B cell (primary cell): ENCODE data around the gene DLG2. TPM values are rescaled to one million over a fixed set of nuclear protein-coding genes. Genes with fewer than 3 reads are reported as not detected.

Source experiments
- ATAC-seq: fragments of 200-7000 bp; cut with Tn5 transposase; one replicate; pipeline ENCODE4 v1.10.0; 2021; ENCODE audit warnings: low read depth, mild to moderate bottlenecking, moderate number of reproducible peaks, moderate library complexity
- CTCF ChIA-PET: fragments of 350-600 bp; sonication (Branson Sonifier 250); formaldehyde crosslinking; loops from one replicate; lab custom pipeline; 2021; ENCODE audit warnings: antibody characterized with exemption, inconsistent platforms; lab: Charles Lee
- POLR2A ChIA-PET: fragments of 350-600 bp; sonication (Branson Sonifier 250); formaldehyde crosslinking; loops from one replicate; lab custom pipeline; 2021; ENCODE audit warnings: antibody characterized with exemption; lab: Charles Lee
- DNase-seq: peaks from one replicate; pipeline ENCODE4 v3.0.0; 2013
- H2AFZ ChIP-seq: 2 replicates; pipeline ENCODE4 v1.6.1; 2012; ENCODE audit warnings: mild to moderate bottlenecking, low read depth, low read length; ENCODE audit not compliant: insufficient read depth, poor library complexity, severe bottlenecking
- H3K27ac ChIP-seq, 2 donors: 1 replicate in 1 of 2; 2 replicates in 1 of 2; pipeline ENCODE4 v1.5.1; 2012 to 2013; ENCODE audit warnings: low read length in 2 of 2, mild to moderate bottlenecking in 2 of 2, moderate library complexity in 1 of 2
- H3K27me3 ChIP-seq, 4 experiments: fragments of 200-600 bp in 1 of 4; sonication (generic) in 1 of 4; replicated peaks in 1 of 4; 1 replicate in 2 of 4; 2 replicates in 2 of 4; pipeline versions ENCODE4 v1.6.1 to v1.7.0; 2013 to 2016; ENCODE audit warnings: low read length in 3 of 4, mild to moderate bottlenecking in 2 of 4, mixed read lengths in 1 of 4, moderate library complexity in 1 of 4; ENCODE audit not compliant: insufficient read depth in 4 of 4, control insufficient read depth in 3 of 4; ENCODE audit errors: control extremely low read depth in 1 of 4
- H3K36me3 ChIP-seq, 2 experiments: replicated peaks in 1 of 2; 1 replicate in 1 of 2; 2 replicates in 1 of 2; pipeline versions ENCODE4 v1.6.1 to v1.7.1; 2013; ENCODE audit warnings: low read length in 1 of 2; ENCODE audit not compliant: insufficient read depth in 2 of 2, control insufficient read depth in 1 of 2; ENCODE audit errors: control extremely low read depth in 1 of 2, extremely low read depth in 1 of 2
- H3K4me1 ChIP-seq, 2 donors: fragments of 200-600 bp in 1 of 2; sonication (generic) in 1 of 2; 1 replicate in 1 of 2; 2 replicates in 1 of 2; pipeline versions ENCODE4 v1.5.1 to v1.6.1; 2013 to 2017; ENCODE audit warnings: low read length in 2 of 2; ENCODE audit not compliant: control insufficient read depth in 2 of 2, insufficient read depth in 2 of 2
- H3K4me2 ChIP-seq: replicated peaks from 2 replicates; pipeline ENCODE3; 2012; ENCODE audit warnings: mild to moderate bottlenecking, low read depth, low read length; ENCODE audit not compliant: poor library complexity, severe bottlenecking
- H3K4me3 ChIP-seq, 5 experiments: fragments of 200-600 bp in 1 of 5; sonication (generic) in 1 of 5; 1 replicate in 3 of 5; 2 replicates in 2 of 5; pipeline versions ENCODE4 v1.5.1 to v1.7.0; 2011 to 2016; ENCODE audit warnings: low read length in 4 of 5, mild to moderate bottlenecking in 4 of 5, low read depth in 2 of 5, control low read depth in 1 of 5, moderate library complexity in 1 of 5; ENCODE audit not compliant: insufficient read depth in 1 of 5; ENCODE audit errors: control extremely low read depth in 1 of 5, extremely low read depth in 1 of 5
- H3K79me2 ChIP-seq: fragments of 200-600 bp; sonication (generic); one replicate; pipeline ENCODE4 v1.6.0; 2016; ENCODE audit warnings: low read length; ENCODE audit not compliant: control insufficient read depth, insufficient read depth
- H3K9ac ChIP-seq: fragments of 200-600 bp; sonication (generic); 2 replicates; pipeline ENCODE4 v1.6.1; 2017; ENCODE audit warnings: mild to moderate bottlenecking, low read length, moderate library complexity
- H3K9me3 ChIP-seq, 3 donors: one replicate each; pipeline versions ENCODE4 v1.6.1 to v1.7.1; 2013; ENCODE audit warnings: low read length in 2 of 3; ENCODE audit not compliant: control insufficient read depth in 2 of 3, insufficient read depth in 1 of 3; ENCODE audit errors: control extremely low read depth in 1 of 3
- H4K20me1 ChIP-seq: 2 replicates; pipeline ENCODE4 v1.6.0; 2012; ENCODE audit warnings: mild to moderate bottlenecking, low read length; ENCODE audit not compliant: insufficient read depth, control insufficient read depth, poor library complexity, severe bottlenecking
- H3K27ac Mint-ChIP-seq: one replicate; pipeline ENCODE4 v1.8.0; 2021; ENCODE audit warnings: mixed read lengths
- H3K27me3 Mint-ChIP-seq: one replicate; pipeline ENCODE4 v1.8.0; 2021; ENCODE audit warnings: mixed read lengths
- H3K4me1 Mint-ChIP-seq: one replicate; pipeline ENCODE4 v1.8.0; 2021; ENCODE audit warnings: mixed read lengths
- H3K4me3 Mint-ChIP-seq: one replicate; pipeline ENCODE4 v1.8.0; 2021; ENCODE audit warnings: mixed read lengths
- H3K9me3 Mint-ChIP-seq: one replicate; pipeline ENCODE4 v1.8.0; 2022; ENCODE audit warnings: mixed read lengths; ENCODE audit not compliant: insufficient read depth
- EZH2 ChIP-seq: IDR thresholded peaks from 2 replicates; pipeline ENCODE4 v1.6.1; 2012; ENCODE audit warnings: borderline replicate concordance, low read depth, mild to moderate bottlenecking, moderate library complexity, low read length; ENCODE audit not compliant: insufficient read depth, poor library complexity, severe bottlenecking
- WGBS: methylation state at CpG from one replicate; pipeline ENCODE4 v1.1.5; 2013; ENCODE audit warnings: missing lambda C conversion rate; ENCODE audit not compliant: insufficient coverage; 5-methylcytosine and 5-hydroxymethylcytosine counted together
- intact Hi-C: fragments of 100-400 bp; cut with micrococcal nuclease; formaldehyde crosslinking; loops from one replicate; pipeline ENCODE4 v1.10.0; 2022
- polyA plus RNA-seq: library from polyadenylated mRNA; depleted of rRNA; stranded (reverse); fragments of >200 nt; gene quantifications from 2 replicates; pipeline ENCODE4 v1.2.3, GENCODE V29; 2012
- total RNA-seq, 2 donors: library from RNA; stranded (reverse); fragments of 120-200 nt in 1 of 2; gene quantifications; 1 replicate in 1 of 2; 2 replicates in 1 of 2; pipeline versions ENCODE4 v1.2.3 to v1.2.4, GENCODE V29; 2013 to 2022
- TF ChIP-seq, protein P1 (sequence below): fragments of 200-600 bp; IDR thresholded peaks from one replicate; pipeline ENCODE4 v1.8.0; 2022; ENCODE audit warnings: antibody characterized with exemption, mild to moderate bottlenecking

Gene DLG2
- total and polyA plus RNA-seq, 2 donors (not counting 1 experiment from before 2014, with no cell fraction given), result 0.54 to 5.4 TPM

DNA sequence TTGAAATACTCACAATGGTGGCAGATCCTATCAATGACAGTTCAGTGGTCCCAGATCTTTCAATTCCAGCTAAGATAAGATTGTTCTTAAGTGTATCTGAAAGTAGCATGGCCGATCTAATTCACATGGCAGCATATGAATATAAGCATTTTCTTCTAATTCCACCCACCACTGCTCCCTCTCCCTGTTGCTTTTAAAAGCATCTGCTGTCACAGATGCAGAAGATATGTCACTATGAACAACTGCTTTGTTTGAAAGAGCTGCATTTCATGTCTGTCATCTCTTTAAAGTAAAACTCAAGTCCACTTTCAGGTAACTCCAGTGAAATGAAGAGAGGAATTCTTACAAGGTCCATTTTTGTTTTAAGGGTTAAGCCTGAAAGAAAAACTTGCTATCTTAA lies 1044.0 kb downstream of the DLG2 start:
- Histone ChIP-seq H3K79me2 (no peaks in the 10 kb centered on the region), H2AFZ (no peak overlapping the region), H3K27me3 (no peaks in the 10 kb centered on the region), H3K4me1 (no peaks in the 10 kb centered on the region), H3K4me2 (no peak overlapping the region), H4K20me1 (no peaks in the 10 kb centered on the region), H3K9me3 (no peaks in the 10 kb centered on the region), H3K9ac (no peak overlapping the region), H3K4me3 (no peak overlapping the region), H3K27ac (no peak overlapping the region), H3K36me3 (no peaks in the 10 kb centered on the region)
- DNase-seq (no peak), ATAC-seq (no peak)
- TF ChIP-seq, protein P1, sequence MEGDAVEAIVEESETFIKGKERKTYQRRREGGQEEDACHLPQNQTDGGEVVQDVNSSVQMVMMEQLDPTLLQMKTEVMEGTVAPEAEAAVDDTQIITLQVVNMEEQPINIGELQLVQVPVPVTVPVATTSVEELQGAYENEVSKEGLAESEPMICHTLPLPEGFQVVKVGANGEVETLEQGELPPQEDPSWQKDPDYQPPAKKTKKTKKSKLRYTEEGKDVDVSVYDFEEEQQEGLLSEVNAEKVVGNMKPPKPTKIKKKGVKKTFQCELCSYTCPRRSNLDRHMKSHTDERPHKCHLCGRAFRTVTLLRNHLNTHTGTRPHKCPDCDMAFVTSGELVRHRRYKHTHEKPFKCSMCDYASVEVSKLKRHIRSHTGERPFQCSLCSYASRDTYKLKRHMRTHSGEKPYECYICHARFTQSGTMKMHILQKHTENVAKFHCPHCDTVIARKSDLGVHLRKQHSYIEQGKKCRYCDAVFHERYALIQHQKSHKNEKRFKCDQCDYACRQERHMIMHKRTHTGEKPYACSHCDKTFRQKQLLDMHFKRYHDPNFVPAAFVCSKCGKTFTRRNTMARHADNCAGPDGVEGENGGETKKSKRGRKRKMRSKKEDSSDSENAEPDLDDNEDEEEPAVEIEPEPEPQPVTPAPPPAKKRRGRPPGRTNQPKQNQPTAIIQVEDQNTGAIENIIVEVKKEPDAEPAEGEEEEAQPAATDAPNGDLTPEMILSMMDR, result no peak
- no peak for TF ChIP-seq EZH2
- WGBS, result no CpG with 5 or more reads among the region's 1 CpG
- Mint-ChIP-seq H3K27ac (no peak overlapping the region), H3K27me3 (peaks cover 4% of the 10 kb centered on the region), H3K4me1 (no peaks in the 10 kb centered on the region), H3K9me3 (no peaks in the 10 kb centered on the region), H3K4me3 (no peak overlapping the region)
- POLR2A ChIA-PET, result no interaction called here
- CTCF ChIA-PET, result no interaction called here
- intact Hi-C loops, result no loop called here

DNA sequence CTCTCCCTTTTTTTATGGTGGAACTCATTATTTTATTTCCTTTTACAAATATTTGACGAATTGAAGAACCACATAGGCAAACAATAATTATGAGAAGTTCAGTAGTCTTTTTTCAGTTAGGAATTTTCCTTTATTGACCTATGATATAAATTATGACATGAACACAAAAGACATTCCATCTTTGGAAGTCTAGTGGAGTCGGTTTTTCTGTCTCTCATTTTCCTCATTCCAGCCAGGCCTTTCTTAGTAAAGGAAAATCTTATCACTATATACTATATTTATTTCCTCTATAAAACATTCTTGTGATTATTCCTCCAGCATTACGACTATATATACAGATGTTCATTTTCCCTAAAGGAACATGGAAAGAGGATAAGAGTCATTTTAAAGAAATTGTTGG lies 1046.1 kb downstream of the DLG2 start:
- H3K9ac ChIP-seq, result no peak overlapping the region
- H3K79me2 ChIP-seq, result no peaks in the 10 kb centered on the region
- H3K27ac ChIP-seq, result no peak overlapping the region
- no peaks in the 10 kb centered on the region for H3K27me3 ChIP-seq
- H3K36me3 ChIP-seq, result no peaks in the 10 kb centered on the region
- no CpG with 5 or more reads among the region's 3 CpGs for WGBS
- TF ChIP-seq, protein P1, result no peak
- no peak for TF ChIP-seq EZH2
- H3K9me3 Mint-ChIP-seq, result no peaks in the 10 kb centered on the region
- H3K4me1 ChIP-seq, result no peaks in the 10 kb centered on the region
- no peak for DNase-seq
- POLR2A ChIA-PET, result no interaction called here
- peaks cover 0 to 5% (median 0%) of the 10 kb centered on the region in 3 donors for H3K9me3 ChIP-seq
- H3K4me3 Mint-ChIP-seq, result no peak overlapping the region
- H3K4me2 ChIP-seq, result no peak overlapping the region
- H3K4me1 Mint-ChIP-seq, result no peaks in the 10 kb centered on the region
- no peak overlapping the region for H3K27ac Mint-ChIP-seq
- H3K27me3 Mint-ChIP-seq, result peaks cover 3% of the 10 kb centered on the region
- CTCF ChIA-PET, result no interaction called here
- no peak for ATAC-seq
- H2AFZ ChIP-seq, result no peak overlapping the region
- intact Hi-C loops, result no loop called here
- H4K20me1 ChIP-seq, result no peaks in the 10 kb centered on the region
- no peak overlapping the region for H3K4me3 ChIP-seq
